ENCODE data around the gene MIGA2.

GRCh38 chr9:129095908-129096307 is 59.5 kb downstream of the MIGA2 start:
- TF ChIP-seq POLR2AphosphoS5 (IDR thresholded peaks at IDR 0.05; ENCODE audit: low read depth, low read length) (no peak), POLR2A (IDR thresholded peaks at IDR 0.05; ENCODE audit: low read depth, low read length) (no peak), POU2F2 (IDR thresholded peaks at IDR 0.05; ENCODE audit: low read depth, low read length) (no peak), TAF1 (IDR thresholded peaks at IDR 0.05; ENCODE audit: low read depth, low read length) (no peak), PAX5 (IDR thresholded peaks at IDR 0.05; ENCODE audit: insufficient read depth, low read length, severe bottlenecking) (no peak), SPI1 (IDR thresholded peaks at IDR 0.05; ENCODE audit: low read depth, low read length) (no peak)
